Measurements from ENCODE around the gene CCDC93. TPM values are rescaled to one million over a fixed set of nuclear protein-coding genes. Genes with fewer than 3 reads are reported as not detected.

The CCDC93 gene
- polyA plus RNA-seq, 1 donor (not counting 4 experiments of a cell fraction or from before 2014, with no cell fraction given) = 21.3 TPM

DNA sequence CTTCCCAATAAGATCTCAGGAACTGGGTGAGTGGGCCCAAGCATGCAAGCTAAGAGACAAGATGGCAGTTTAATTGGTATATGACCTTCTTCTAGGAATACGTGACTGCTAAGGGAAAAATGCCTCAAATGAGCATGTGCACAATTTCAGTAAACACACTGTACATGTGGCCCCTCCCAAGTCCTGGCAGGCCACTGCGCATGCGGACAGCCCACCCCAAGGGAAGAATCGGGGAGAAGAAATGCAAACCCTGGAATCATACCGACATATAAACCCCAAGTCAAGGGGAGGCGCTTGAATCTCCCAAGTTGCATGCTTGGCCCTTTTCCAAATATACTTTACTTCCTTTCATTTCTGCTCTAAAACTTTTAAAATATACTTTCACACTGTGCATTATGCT lies 15.2 kb upstream of the CCDC93 start:
- TF ChIP-seq CTCF (optimal IDR thresholded peaks at IDR 0.05 in 1 of 3, IDR thresholded peaks at IDR 0.05 in 1 of 3, conservative IDR thresholded peaks at IDR 0.05 in 1 of 3; ENCODE audit: extremely low read depth in 1 of 3, insufficient read depth in 2 of 3, low read length in 3 of 3) (no peak), EZH2 (IDR thresholded peaks at IDR 0.05; ENCODE audit: low read length) (no peak)
- no peaks in the 10 kb centered on the region for H4K20me1 ChIP-seq (ENCODE audit: control insufficient read depth, extremely low read depth, insufficient read depth, low read length)
- no peaks in the 10 kb centered on the region for H3K79me2 ChIP-seq (ENCODE audit: control insufficient read depth, insufficient read depth, low read length)
- no peaks in the 10 kb centered on the region for H3K4me1 ChIP-seq (ENCODE audit: control insufficient read depth, extremely low read depth, insufficient read depth, low read length)
- H3K9me1 ChIP-seq (ENCODE audit: control insufficient read depth, extremely low read depth, insufficient read depth, low read length) = no peaks in the 10 kb centered on the region
- H3K4me3 ChIP-seq (ENCODE audit: control insufficient read depth in 2 of 3, extremely low read depth in 1 of 3, insufficient read depth in 2 of 3, low read depth in 1 of 3, low read length in 3 of 3) = no peak overlapping the region
- no peaks in the 10 kb centered on the region for H3K36me3 ChIP-seq (ENCODE audit: control insufficient read depth in 2 of 2, extremely low read depth in 1 of 2, insufficient read depth in 2 of 2, low read length in 2 of 2)
- dilution Hi-C loops (cut with MboI; ENCODE audit: extremely low pct_ligation_motif_present, low sequenced_read_pairs) = no loop called here
- no peak overlapping the region for H3K4me2 ChIP-seq (ENCODE audit: control insufficient read depth, extremely low read depth, insufficient read depth, low read depth, low read length)
- no peak overlapping the region for H3K9ac ChIP-seq (ENCODE audit: control insufficient read depth, extremely low read depth, insufficient read depth, low read length)
- FAIRE-seq = no peak
- no peak overlapping the region for H3K27ac ChIP-seq (ENCODE audit: control insufficient read depth, insufficient read depth, low read length)
- no peak overlapping the region for H2AFZ ChIP-seq (ENCODE audit: control insufficient read depth, low read length)
- DNase-seq (ENCODE audit: low read depth, low spot score) = no peak
- H3K27me3 ChIP-seq (ENCODE audit: control insufficient read depth, extremely low read depth, insufficient read depth, low read length) = peaks cover 9% of the 10 kb centered on the region
- H3K9me3 ChIP-seq (ENCODE audit: control insufficient read depth, low read depth, low read length) = no peaks in the 10 kb centered on the region

DNA sequence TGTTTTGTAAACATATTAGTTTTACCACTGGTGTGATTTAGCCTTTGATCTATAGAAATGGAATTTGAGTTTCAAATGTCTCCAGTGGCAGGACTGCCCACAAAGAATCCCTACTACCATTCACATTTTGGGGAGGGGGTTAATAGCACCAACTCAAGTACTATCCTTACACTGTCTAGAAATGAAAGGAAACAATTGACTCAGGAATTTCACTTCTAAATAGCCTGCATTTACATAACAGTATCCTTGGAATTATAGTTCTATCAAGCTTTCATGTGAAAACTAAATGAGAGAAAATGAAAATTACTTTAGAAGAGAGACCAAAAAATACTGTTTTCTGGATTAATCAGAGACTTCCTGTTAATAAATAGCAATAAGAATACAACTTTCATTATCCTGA lies 7.5 kb upstream of the CCDC93 start:
- no peak for DNase-seq (ENCODE audit: low read depth, low spot score)
- no peak for FAIRE-seq

More for the DNA sequence above, 7.5 kb upstream of the CCDC93 start:
- dilution Hi-C loops (cut with MboI; ENCODE audit: extremely low pct_ligation_motif_present, low sequenced_read_pairs) = no loop called here
- Histone ChIP-seq H3K9me1 (ENCODE audit: control insufficient read depth, extremely low read depth, insufficient read depth, low read length) (no peaks in the 10 kb centered on the region), H3K9me3 (ENCODE audit: control insufficient read depth, low read depth, low read length) (no peaks in the 10 kb centered on the region), H3K79me2 (ENCODE audit: control insufficient read depth, insufficient read depth, low read length) (no peaks in the 10 kb centered on the region), H2AFZ (ENCODE audit: control insufficient read depth, low read length) (no peak overlapping the region), H4K20me1 (ENCODE audit: control insufficient read depth, extremely low read depth, insufficient read depth, low read length) (no peaks in the 10 kb centered on the region), H3K36me3 (ENCODE audit: control insufficient read depth in 2 of 2, extremely low read depth in 1 of 2, insufficient read depth in 2 of 2, low read length in 2 of 2) (no peaks in the 10 kb centered on the region), H3K4me1 (ENCODE audit: control insufficient read depth, extremely low read depth, insufficient read depth, low read length) (no peaks in the 10 kb centered on the region), H3K27ac (ENCODE audit: control insufficient read depth, insufficient read depth, low read length) (no peak overlapping the region), H3K4me3 (ENCODE audit: control insufficient read depth in 2 of 3, extremely low read depth in 1 of 3, insufficient read depth in 2 of 3, low read depth in 1 of 3, low read length in 3 of 3) (no peak overlapping the region), H3K9ac (ENCODE audit: control insufficient read depth, extremely low read depth, insufficient read depth, low read length) (no peak overlapping the region), H3K4me2 (ENCODE audit: control insufficient read depth, extremely low read depth, insufficient read depth, low read depth, low read length) (no peak overlapping the region), H3K27me3 (ENCODE audit: control insufficient read depth, extremely low read depth, insufficient read depth, low read length) (no peaks in the 10 kb centered on the region)
- TF ChIP-seq CTCF (optimal IDR thresholded peaks at IDR 0.05 in 1 of 3, IDR thresholded peaks at IDR 0.05 in 1 of 3, conservative IDR thresholded peaks at IDR 0.05 in 1 of 3; ENCODE audit: extremely low read depth in 1 of 3, insufficient read depth in 2 of 3, low read length in 3 of 3) (no peak), EZH2 (IDR thresholded peaks at IDR 0.05; ENCODE audit: low read length) (no peak)
